Measurements from ENCODE around the gene YEATS4. TPM values are rescaled to one million over a fixed set of nuclear protein-coding genes. Genes with fewer than 3 reads are reported as not detected.

Gene YEATS4
- total and polyA plus RNA-seq, 2 donors (not counting 1 experiment from before 2014, with no cell fraction given) = 17.7 to 18.0 TPM

DNA sequence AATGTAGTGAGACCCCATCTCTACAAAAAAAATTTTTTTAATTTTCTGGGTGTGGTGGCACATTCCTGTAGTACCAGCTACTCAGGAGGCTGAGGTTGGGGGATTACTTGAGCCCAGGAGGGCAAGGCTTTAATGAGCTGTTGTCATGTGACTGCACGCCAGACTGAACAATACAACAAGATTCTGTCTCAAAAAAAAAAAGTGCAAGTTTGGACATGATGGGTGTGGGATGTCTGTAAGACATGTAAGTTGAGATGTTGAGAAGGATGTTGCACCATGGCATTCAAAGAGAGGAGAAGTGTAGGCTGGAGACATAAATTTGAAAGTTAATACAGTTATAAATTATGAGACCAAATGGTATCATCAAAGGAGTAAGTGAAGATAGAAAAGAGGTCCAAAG is 23.5 kb downstream of the YEATS4 start:
- peaks cover 5 to 7% of the 10 kb centered on the region in 2 experiments for H3K36me3 ChIP-seq (replicated peaks in 1 of 2; ENCODE audit: control extremely low read depth in 1 of 2, control insufficient read depth in 1 of 2, extremely low read depth in 1 of 2, insufficient read depth in 2 of 2, low read length in 1 of 2)
- H3K4me3 ChIP-seq (ENCODE audit: control extremely low read depth in 1 of 5, extremely low read depth in 1 of 5, insufficient read depth in 1 of 5, low read depth in 2 of 5, low read length in 4 of 5) = no peak overlapping the region
- H3K27me3 Mint-ChIP-seq = no peaks in the 10 kb centered on the region
- POLR2A ChIA-PET = no interaction called here
- intact Hi-C loops (cut with micrococcal nuclease) = no loop called here
- no peak overlapping the region for H3K4me3 Mint-ChIP-seq
- H3K27ac ChIP-seq (ENCODE audit: low read length in 2 of 2) = no peak overlapping the region
- peaks cover 3% of the 10 kb centered on the region for H3K79me2 ChIP-seq (ENCODE audit: control insufficient read depth, insufficient read depth, low read length)
- H3K27ac Mint-ChIP-seq = no peak overlapping the region
- TF ChIP-seq EZH2 (IDR thresholded peaks at IDR 0.05; ENCODE audit: borderline replicate concordance, insufficient read depth, low read depth, low read length, poor library complexity, severe bottlenecking) = no peak
- TF ChIP-seq, protein P1, sequence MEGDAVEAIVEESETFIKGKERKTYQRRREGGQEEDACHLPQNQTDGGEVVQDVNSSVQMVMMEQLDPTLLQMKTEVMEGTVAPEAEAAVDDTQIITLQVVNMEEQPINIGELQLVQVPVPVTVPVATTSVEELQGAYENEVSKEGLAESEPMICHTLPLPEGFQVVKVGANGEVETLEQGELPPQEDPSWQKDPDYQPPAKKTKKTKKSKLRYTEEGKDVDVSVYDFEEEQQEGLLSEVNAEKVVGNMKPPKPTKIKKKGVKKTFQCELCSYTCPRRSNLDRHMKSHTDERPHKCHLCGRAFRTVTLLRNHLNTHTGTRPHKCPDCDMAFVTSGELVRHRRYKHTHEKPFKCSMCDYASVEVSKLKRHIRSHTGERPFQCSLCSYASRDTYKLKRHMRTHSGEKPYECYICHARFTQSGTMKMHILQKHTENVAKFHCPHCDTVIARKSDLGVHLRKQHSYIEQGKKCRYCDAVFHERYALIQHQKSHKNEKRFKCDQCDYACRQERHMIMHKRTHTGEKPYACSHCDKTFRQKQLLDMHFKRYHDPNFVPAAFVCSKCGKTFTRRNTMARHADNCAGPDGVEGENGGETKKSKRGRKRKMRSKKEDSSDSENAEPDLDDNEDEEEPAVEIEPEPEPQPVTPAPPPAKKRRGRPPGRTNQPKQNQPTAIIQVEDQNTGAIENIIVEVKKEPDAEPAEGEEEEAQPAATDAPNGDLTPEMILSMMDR (IDR thresholded peaks at IDR 0.05) = no peak
- no peak for DNase-seq
- H3K27me3 ChIP-seq (replicated peaks in 1 of 4; ENCODE audit: control extremely low read depth in 1 of 4, control insufficient read depth in 3 of 4, insufficient read depth in 4 of 4, low read length in 3 of 4) = no peaks in the 10 kb centered on the region
- H3K4me2 ChIP-seq (replicated peaks; ENCODE audit: low read depth, low read length, poor library complexity, severe bottlenecking) = no peak overlapping the region
- H2AFZ ChIP-seq (ENCODE audit: insufficient read depth, low read depth, low read length, poor library complexity, severe bottlenecking) = no peak overlapping the region
- H3K9ac ChIP-seq (ENCODE audit: low read length) = no peak overlapping the region
- no peaks in the 10 kb centered on the region for H3K4me1 Mint-ChIP-seq
- H4K20me1 ChIP-seq (ENCODE audit: control insufficient read depth, insufficient read depth, low read length, poor library complexity, severe bottlenecking) = no peaks in the 10 kb centered on the region
- WGBS (ENCODE audit: insufficient coverage) = no CpG with 5 or more reads among the region's 1 CpG
- no peaks in the 10 kb centered on the region for H3K9me3 Mint-ChIP-seq (ENCODE audit: insufficient read depth)
- no peaks in the 10 kb centered on the region for H3K4me1 ChIP-seq (ENCODE audit: control insufficient read depth in 2 of 2, insufficient read depth in 2 of 2, low read length in 2 of 2)
- H3K9me3 ChIP-seq (ENCODE audit: control extremely low read depth in 1 of 3, control insufficient read depth in 2 of 3, insufficient read depth in 1 of 3, low read length in 2 of 3) = no peaks in the 10 kb centered on the region
- ATAC-seq (ENCODE audit: low read depth) = no peak
- CTCF ChIA-PET = interaction anchor here (1.8 kb wide), 1 partner anchor 188 kb away, joined by 5 read pairs; no protein-coding TSS in a partner anchor

DNA sequence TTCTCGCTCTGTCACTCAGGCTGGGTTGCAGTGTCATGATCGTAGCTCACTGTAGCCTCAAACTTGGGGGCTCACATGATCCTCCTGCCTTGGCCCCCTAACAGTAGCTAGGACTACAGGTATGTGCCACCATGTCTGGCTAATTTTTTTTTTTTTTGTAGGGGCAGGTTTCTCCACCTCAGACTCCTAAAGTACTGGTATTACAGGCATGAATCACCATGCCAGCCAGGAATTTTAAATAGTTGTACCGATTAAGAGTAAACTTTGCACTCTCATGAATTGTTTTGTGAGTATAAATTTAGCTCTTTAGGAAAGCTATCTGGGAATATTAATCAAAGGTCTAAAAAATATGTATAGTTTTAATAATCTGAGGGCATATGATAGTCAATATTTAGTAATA is 25.5 kb downstream of the YEATS4 start:
- ChIA-PET POLR2A (no interaction called here), CTCF (interaction anchor here (1.5 to 2.7 kb wide), 3 partner anchors 185 to 255 kb away, joined by 5 to 15 read pairs (median 5); no protein-coding TSS in a partner anchor)
- Mint-ChIP-seq H3K4me3 (no peak overlapping the region), H3K9me3 (ENCODE audit: insufficient read depth) (no peaks in the 10 kb centered on the region), H3K27ac (no peak overlapping the region), H3K4me1 (no peaks in the 10 kb centered on the region), H3K27me3 (no peaks in the 10 kb centered on the region)
- Histone ChIP-seq H3K9me3 (ENCODE audit: control extremely low read depth in 1 of 3, control insufficient read depth in 2 of 3, insufficient read depth in 1 of 3, low read length in 2 of 3) (no peaks in the 10 kb centered on the region), H3K27me3 (replicated peaks in 1 of 4; ENCODE audit: control extremely low read depth in 1 of 4, control insufficient read depth in 3 of 4, insufficient read depth in 4 of 4, low read length in 3 of 4) (no peaks in the 10 kb centered on the region), H3K27ac (ENCODE audit: low read length in 2 of 2) (no peak overlapping the region), H3K79me2 (ENCODE audit: control insufficient read depth, insufficient read depth, low read length) (peaks cover 3% of the 10 kb centered on the region), H3K9ac (ENCODE audit: low read length) (no peak overlapping the region), H3K4me3 (ENCODE audit: control extremely low read depth in 1 of 5, extremely low read depth in 1 of 5, insufficient read depth in 1 of 5, low read depth in 2 of 5, low read length in 4 of 5) (no peak overlapping the region), H3K36me3 (replicated peaks in 1 of 2; ENCODE audit: control extremely low read depth in 1 of 2, control insufficient read depth in 1 of 2, extremely low read depth in 1 of 2, insufficient read depth in 2 of 2, low read length in 1 of 2) (peaks cover 5 to 6% of the 10 kb centered on the region in 2 experiments), H3K4me2 (replicated peaks; ENCODE audit: low read depth, low read length, poor library complexity, severe bottlenecking) (no peak overlapping the region), H4K20me1 (ENCODE audit: control insufficient read depth, insufficient read depth, low read length, poor library complexity, severe bottlenecking) (no peaks in the 10 kb centered on the region), H3K4me1 (ENCODE audit: control insufficient read depth in 2 of 2, insufficient read depth in 2 of 2, low read length in 2 of 2) (no peaks in the 10 kb centered on the region), H2AFZ (ENCODE audit: insufficient read depth, low read depth, low read length, poor library complexity, severe bottlenecking) (no peak overlapping the region)
- ATAC-seq (ENCODE audit: low read depth) = no peak
- no peak for DNase-seq
- intact Hi-C loops (cut with micrococcal nuclease) = no loop called here
- 80% methylated on average over 1 of the region's 3 CpGs for WGBS (ENCODE audit: insufficient coverage)
- no peak for TF ChIP-seq EZH2 (IDR thresholded peaks at IDR 0.05; ENCODE audit: borderline replicate concordance, insufficient read depth, low read depth, low read length, poor library complexity, severe bottlenecking)
- TF ChIP-seq, protein P1 (IDR thresholded peaks at IDR 0.05) = no peak
